Measurements from ENCODE around the gene NPIPA1.
A peak's percentile ranks its signal among the peaks of the same experiment; 100 is the strongest.
"Not testable (repeated sequence)": the region's sequence is repeated elsewhere in the genome, so short reads cannot be mapped to it uniquely, and the experiment has no call there.

NPIPA1 gene

DNA sequence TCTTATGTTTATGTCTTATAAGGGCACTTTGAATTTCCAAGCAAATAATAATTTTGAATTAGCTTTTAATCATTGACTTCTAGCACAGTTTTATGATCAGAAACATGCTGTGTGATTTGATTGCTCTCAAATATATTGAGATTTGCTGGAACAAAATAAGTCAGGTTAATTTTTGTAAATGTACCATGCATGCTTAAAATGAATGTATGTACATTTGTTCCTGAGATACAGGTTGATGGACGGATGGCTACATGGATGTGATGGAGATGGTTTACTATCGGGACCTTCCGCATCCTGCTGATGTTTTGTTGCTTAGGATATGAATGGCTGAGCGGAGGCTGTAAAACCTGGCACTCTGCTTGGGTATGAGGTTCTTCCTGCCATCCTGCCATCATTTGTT lies at the start of gene NPIPA1:
Gene NPIPA1 (plus strand): TSS at position 301 of the 400 bp plus-strand sequence. CDS start 0 bp downstream, at position 301.
- DNase-seq (ENCODE audit: low spot score); FAIRE-seq: not testable (repeated sequence)

DNA sequence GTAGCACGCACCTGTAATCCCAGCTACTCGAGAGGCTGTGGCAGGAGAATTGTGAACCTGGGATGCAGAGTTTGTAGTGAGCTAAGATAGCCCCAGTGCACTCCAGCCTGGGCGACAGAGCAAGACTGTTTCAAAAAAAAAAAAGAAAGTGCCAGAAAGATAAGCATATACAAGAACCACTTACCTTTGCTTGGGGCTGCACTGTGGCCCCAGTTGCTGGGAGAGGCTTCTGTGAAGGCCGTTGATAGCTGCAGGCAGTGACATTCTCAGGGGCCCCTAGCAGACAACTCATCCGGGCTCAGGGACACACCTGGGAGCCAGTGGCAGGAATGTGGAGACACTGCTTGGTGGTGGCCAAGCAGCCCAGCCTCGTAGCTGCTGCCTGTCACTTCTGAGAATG lies 45.1 kb upstream of the NPIPA1 start:
- FAIRE-seq; DNase-seq (ENCODE audit: low spot score): not testable (repeated sequence)

DNA sequence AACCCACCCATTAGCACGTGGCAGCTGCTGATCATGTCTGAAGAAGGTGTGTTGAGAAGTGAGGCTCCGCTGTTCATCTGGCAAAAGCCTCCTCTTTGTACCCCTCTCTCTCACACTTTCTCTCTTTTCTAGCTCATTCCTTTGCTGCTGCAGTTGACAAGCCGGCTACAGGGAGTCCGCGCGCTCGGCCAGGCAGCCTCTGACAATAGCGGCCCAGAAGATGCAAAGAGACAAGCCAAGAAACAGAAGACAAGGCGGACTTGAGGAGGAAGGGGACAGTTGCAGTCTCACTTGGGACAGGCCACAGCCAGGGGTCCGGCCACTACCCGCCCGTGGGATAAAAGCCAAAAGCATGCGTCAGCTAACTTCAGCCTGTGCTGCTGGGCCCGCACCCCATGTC lies 41.9 kb upstream of the NPIPA1 start:
- DNase-seq (ENCODE audit: low spot score); FAIRE-seq: not testable (repeated sequence)

DNA sequence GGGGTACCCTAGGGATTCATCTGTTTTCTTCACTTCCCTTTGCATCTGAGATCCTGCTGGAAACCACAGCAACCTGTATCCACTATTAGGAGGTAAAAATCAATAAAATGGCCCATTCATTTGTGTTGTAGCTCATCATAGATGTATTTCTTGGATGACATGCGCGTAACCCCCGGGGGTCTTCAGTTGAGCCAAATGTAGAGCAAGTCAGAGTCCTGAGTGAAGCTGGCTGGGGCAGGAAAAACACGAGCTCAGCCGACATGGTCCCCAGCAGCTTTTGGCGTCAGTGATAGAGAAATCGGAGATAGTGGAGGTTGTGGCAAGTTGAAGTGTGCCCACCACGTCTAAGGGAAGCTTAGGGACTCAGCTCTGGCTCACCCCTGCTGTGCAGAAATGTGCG lies 41.2 kb upstream of the NPIPA1 start:
- not testable (repeated sequence) for DNase-seq (ENCODE audit: low spot score); FAIRE-seq

DNA sequence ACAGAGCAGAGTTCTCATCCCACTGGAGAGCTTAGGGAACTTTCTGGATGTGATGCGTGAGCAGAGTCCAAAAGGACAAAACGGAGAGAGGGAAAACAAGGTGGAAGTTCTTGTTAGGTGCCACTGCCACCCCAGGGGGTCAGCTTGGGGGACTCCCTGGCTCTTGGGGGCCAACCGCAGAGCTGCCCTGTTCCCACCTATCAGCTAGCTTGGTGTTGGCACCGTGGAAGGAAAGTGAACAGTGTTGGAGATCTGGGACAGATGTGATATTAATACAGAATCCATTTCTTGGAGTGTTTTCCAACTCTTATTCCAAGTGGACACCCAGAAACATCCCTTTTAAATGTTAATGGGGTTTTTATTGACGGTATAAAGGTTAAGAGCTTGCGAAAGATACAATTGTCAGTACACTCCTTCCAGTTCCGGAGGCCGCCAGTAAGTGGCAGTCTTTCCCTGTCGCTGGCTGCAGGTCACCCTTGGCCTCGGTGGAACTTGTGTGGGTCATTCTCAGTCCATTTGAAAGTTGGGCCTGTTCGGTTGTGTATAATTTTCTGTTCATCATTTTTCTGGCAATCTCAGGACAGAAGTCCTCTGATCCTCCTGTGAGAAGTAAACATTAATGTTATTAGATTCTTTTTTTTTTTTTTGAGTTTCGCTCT lies 40.1 kb upstream of the NPIPA1 start:
- DNase-seq (ENCODE audit: low spot score); FAIRE-seq: not testable (repeated sequence)

DNA sequence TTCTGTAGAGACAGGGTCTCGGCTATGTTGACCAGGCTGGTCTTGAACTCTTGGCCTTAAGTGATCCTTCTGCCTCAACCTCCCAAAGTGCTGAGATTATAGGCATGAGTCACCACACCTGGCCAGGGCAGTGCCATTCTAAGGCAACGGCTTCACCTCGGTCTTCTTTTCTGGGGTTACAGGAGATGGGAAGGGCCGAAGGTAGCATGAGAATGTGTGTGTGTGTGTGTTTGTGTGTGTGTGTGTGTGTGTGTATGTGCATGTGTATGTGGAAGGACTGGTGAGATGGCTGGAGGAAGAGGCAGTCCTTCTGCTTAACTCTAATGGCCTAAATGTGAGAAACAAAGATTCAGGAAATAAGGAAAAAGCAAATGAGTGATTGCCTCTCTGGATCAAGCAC lies 39.1 kb upstream of the NPIPA1 start:
- DNase-seq (ENCODE audit: low spot score); FAIRE-seq: not testable (repeated sequence)

DNA sequence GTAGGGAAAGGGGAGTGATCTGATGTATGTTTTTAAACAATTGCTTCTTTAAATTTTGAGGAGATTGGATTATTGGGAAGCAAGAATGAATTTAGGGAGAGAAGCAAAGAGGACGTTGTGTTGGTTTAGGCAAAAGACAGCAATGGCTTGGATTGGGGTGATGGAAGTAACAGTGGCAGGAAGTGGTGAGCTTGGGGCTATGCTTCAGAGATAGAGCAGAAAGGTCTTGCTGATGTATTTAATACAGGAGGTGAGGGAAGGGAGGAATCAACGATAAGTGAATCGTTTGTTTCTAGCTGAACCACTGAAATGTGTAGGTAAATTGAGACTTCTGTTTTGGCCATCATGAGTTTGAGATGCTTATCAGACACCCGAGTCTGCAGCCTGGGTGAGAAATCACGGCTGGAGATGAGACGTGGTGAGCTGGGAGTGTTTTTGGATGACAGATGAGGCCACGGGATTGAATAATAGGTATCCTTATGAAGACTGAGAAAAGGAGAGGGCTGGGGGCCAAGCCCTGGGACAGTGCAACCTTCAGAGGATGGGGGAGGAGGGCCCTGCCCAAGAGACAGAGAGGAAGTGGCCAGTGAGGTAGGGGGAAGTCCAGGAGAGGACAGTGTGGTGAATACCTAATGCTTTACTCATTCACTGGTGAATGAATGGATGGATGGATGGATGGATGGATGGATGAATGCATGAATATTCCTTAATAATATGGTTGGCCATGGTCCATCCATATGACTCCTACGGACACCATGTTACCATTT lies 33.9 kb upstream of the NPIPA1 start:
- FAIRE-seq: not testable (repeated sequence)
- DNase-seq (ENCODE audit: low spot score): peak; percentile 70

DNA sequence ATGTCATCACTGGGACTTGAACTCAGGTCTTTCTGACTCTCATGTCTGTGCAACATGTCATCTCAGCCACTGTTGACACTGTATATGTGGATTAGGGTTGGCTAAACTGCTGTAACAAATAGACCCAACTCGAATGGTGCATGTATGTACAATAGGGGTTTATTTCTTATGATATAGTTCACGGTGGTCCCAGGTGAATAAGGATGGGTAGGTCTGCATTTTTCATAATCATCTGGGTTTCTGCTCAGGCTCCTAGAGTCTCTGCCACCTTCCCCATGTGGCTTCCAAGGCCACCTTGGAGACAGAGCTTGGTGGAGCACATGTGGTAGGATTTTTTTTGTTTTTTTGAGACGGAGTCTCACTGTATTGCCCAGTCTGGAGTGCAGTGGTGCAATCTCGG lies 27.5 kb upstream of the NPIPA1 start:
- not testable (repeated sequence) for DNase-seq (ENCODE audit: low spot score); FAIRE-seq

DNA sequence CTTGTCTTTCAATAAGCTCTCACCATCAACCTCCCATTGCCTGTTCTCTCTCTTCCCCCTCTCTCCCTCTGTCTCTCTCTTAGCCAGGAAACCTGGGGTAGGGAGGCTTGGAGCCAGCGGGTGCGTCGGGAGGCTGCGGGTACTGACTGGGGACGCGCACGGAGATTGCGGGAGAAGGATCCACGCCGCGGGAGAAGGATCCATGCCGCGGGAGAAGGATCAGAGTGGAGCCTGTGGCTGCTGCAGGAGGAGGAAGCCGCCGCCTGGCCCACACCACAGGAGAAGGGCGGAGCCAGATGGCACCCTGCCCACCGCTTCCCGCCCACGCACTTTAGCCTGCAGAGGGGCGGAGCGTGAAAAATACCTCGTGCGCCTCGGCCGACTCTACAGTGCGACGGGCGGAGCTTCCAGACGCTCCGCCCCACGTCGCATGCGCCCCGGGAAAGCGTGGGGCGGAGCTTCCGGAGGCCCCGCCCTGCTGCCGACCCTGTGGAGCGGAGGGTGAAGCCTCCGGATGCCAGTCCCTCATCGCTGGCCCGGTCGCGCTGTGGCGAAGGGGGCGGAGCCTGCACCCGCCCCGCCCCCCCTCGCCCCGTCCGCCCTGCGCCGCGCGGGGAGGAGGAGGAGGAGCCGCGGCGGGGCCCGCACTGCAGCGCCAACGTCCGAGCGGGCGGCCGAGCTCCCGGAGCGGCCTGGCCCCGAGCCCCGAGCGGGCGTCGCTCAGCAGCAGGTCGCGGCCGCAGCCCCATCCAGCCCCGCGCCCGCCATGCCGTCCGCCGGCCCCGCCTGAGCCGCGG lies 26.2 kb upstream of the NPIPA1 start:
- peak; percentile 78 for FAIRE-seq
- DNase-seq (ENCODE audit: low spot score): not testable (repeated sequence)

DNA sequence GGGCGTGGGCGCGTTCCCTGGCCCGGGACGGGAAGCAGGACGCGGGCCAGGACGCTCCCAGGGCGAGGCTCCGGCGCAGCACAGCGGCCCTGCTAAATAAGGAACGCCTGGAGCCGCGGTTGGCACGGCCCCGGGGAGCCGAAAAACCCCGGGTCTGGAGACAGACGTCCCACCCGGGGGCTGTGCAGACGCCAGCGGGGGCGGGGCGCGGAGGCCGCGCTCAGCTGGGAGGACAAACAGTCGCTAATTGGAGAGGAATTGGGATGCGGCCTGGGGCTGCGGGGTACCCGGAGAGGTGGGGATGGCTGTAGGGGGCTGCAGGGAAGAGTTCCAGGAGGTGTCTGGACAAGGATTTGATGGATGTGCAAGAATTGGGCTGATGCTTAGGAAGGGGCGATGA lies 25.3 kb upstream of the NPIPA1 start:
- not testable (repeated sequence) for FAIRE-seq; DNase-seq (ENCODE audit: low spot score)

DNA sequence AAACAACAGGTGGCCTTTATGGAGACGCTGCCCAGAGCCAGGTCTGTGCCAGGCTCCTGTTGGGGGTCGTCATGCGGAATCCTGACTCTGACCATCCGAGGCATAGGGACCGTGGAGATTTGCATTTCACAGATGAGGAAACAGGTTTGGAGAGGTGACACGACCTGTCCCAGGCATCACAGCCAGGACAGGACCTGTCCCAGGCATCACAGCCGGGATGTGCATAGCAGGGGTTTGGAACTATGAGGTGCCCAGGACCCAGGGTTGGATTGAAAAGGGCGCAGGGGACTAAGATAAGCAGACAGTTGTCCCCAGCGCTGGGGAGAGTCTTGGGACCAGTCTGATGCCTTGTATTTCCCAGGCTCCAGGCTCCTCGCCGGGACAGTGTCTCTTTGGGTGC lies 24.7 kb upstream of the NPIPA1 start:
- not testable (repeated sequence) for FAIRE-seq; DNase-seq (ENCODE audit: low spot score)

DNA sequence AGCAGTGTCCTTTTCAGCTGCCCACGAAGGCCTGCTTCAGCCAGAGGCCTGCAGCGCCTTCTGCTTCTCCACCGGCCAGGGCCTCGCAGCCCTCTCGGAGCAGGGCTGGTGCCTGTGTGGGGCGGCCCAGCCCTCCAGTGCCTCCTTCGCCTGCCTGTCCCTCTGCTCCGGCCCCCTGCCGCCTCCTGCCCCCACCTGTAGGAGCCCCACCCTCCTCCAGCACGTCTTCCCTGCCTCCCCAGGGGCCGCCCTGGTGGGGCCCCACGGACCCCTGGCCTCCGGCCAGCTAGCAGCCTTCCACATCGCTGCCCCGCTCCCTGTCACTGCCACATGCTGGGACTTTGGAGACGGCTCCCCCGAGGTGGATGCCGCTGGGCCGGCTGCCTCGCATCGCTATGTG lies 18.7 kb upstream of the NPIPA1 start:
- not testable (repeated sequence) for DNase-seq (ENCODE audit: low spot score); FAIRE-seq

DNA sequence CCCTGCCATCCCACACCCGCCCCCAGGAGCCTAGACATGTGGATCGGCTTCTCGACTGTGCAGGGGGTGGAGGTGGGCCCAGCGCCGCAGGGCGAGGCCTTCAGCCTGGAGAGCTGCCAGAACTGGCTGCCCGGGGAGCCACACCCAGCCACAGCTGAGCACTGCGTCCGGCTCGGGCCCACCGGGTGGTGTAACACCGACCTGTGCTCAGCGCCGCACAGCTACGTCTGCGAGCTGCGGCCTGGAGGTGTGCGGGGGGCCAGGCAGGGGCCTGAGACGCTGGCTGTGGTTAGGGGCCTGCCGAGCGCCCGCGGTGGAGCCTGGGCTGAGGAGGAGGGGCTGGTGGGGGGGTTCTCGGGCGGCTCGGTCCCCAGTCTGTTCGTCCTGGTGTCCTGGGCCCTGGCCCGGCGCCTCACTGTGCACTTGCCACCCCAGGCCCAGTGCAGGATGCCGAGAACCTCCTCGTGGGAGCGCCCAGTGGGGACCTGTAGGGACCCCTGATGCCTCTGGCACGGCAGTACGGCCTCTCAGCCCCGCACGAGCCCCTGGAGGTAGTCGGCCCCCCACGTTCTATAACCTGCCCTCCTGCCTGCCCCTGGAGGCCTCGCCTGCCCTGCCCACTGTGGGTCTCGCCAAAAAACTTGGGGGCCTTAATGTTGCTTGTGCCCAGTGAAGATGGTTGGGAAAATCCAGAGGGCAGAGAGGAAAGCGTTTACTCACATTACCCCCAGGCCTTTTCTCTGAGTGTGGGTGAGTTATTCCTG lies 17.2 kb upstream of the NPIPA1 start:
- FAIRE-seq; DNase-seq (ENCODE audit: low spot score): not testable (repeated sequence)

DNA sequence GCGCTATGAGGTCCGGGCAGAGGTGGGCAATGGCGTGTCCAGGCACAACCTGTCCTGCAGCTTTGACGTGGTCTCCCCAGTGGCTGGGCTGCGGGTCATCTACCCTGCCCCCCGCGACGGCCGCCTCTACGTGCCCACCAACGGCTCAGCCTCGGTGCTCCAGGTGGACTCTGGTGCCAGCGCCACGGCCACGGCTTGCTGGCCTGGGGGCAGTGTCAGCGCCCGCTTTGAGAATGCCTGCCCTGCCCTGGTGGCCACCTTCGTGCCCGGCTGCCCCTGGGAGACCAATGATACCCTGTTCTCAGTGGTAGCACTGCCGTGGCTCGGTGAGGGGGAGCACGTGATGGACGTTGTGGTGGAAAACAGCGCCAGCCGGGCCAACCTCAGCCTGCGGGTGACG lies 15.0 kb upstream of the NPIPA1 start:
- FAIRE-seq: not testable (repeated sequence)

DNA sequence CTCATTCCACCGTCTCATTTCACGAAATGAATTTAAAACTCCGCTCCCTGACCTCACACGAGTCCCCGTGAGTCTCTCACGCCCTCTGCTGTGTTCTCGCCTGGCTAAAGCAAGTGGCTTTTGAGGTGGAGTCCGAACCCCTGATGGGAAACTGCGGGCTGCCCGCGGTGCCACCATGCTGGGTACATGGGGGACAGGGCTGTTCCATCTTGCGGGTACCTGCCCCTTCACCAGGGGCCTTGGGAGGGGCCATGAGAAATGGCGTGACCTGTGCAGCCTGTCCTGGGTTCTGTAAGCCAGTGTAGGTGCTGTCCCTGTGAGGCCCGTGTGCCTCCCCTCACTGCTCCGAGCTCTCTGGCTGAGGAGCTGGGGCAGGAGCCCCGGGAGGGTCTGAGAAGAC lies 14.3 kb upstream of the NPIPA1 start:
- FAIRE-seq: not testable (repeated sequence)

More for the DNA sequence above, 15.0 kb upstream of the NPIPA1 start:
- not testable (repeated sequence) for DNase-seq (ENCODE audit: low spot score)

DNA sequence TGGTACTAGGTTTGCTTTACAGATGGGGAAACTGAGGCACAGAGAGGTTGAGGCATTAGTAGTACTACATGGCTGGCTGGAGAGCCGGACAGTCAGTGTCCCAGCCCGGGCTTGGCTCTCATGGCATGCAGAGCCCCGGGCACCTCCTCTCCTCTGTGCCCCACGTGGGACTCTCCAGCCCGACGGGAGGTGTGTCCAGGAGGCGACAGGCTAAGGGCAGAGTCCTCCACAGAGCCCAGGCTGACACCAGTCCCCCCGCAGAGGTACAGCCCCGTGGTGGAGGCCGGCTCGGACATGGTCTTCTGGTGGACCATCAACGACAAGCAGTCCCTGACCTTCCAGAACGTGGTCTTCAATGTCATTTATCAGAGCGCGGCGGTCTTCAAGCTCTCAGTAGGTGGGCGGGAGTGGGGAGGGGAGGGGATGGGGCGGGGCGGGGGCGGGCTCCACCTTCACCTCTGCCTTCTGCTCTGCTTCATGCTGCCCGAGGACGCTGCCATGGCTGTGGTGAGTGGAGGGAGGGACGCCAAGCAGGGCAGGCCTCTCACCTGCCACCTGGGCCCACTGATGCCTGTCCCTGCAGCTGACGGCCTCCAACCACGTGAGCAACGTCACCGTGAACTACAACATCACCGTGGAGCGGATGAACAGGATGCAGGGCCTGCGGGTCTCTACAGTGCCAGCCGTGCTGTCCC lies 13.7 kb upstream of the NPIPA1 start:
- FAIRE-seq: not testable (repeated sequence)

More for the DNA sequence above, 14.3 kb upstream of the NPIPA1 start:
- DNase-seq (ENCODE audit: low spot score): not testable (repeated sequence)

DNA sequence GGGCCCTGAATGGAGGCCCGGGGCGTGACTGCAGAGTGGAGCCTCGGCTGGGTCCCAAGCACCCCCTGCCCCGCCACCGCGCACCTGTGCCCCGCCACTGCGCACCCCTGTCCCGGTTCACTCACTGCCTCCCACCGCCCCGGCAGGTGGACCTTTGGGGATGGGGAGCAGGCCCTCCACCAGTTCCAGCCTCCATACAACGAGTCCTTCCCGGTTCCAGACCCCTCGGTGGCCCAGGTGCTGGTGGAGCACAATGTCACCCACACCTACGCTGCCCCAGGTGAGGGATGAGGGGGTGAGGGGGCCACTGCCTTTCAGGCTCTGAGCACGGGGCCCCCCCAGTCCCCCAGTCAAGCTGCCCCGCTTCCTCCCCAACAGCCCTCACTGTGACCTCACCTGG lies 12.9 kb upstream of the NPIPA1 start:
- DNase-seq (ENCODE audit: low spot score); FAIRE-seq: not testable (repeated sequence)

More for the DNA sequence above, 13.7 kb upstream of the NPIPA1 start:
- DNase-seq (ENCODE audit: low spot score): not testable (repeated sequence)

DNA sequence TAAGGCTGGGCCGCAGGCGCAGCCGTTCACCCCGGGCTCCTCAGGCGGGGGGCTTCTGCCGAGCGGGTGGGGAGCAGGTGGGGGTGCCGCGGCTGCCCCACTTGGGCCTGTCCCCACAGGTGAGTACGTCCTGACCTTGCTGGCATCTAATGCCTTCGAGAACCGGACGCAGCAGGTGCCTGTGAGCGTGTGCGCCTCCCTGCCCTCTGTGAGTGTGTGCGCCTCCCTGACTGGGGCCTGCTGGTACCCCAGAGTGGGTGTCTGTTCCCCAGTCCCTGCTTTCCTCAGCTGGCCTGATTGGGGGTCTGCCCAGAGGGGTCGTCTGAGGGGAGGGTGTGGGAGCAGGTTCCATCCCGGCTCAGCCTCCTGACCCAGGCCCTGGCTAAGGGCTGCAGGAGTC lies 12.3 kb upstream of the NPIPA1 start:
- not testable (repeated sequence) for DNase-seq (ENCODE audit: low spot score); FAIRE-seq

DNA sequence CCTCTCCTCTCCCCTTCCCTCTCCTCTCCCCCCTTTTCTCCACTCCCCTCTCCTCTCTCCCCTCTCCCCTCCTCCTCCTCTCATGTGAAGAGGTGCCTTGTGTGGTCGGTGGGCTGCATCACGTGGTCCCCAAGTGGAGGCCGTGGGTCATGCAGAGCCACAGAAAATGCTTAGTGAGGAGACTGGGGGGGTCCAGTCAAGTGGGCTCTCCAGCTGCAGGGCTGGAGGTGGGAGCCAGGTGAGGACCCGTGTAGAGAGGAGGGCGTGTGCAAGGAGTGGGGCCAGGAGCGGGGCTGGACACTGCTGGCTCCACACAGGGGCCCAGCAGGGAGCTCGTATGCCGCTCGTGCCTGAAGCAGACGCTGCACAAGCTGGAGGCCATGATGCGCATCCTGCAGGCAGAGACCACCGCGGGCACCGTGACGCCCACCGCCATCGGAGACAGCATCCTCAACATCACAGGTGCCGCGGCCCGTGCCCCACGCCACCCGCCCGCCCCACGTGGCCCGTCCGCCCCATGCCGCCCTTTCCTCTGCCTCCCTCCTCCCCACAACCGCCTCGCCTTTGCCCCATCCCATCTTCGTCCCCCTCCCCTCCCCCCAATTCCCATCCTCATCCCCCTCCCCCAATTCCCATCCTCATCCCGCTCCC lies 9.1 kb upstream of the NPIPA1 start:
- not testable (repeated sequence) for FAIRE-seq
- peak; percentile 1 for DNase-seq (ENCODE audit: low spot score)
